AG09309 (cell line): ENCODE data around the gene LDLRAD2.
"Not testable (repeated sequence)": the region's sequence is repeated elsewhere in the genome, so short reads cannot be mapped to it uniquely, and the experiment has no call there.

Experiments used
- DNase-seq: peaks from one replicate; pipeline ENCODE4 v3.0.0-alpha.2; 2010; ENCODE audit warnings: low read depth
- H3K4me3 ChIP-seq: 2 replicates; pipeline ENCODE4 v1.5.1; 2011; ENCODE audit warnings: mild to moderate bottlenecking, low read depth, low read length, moderate library complexity; ENCODE audit not compliant: control insufficient read depth
- TF ChIP-seq, protein P1 (sequence below): IDR thresholded peaks from 2 replicates; pipeline ENCODE4 v1.5.1; 2011; ENCODE audit warnings: mild to moderate bottlenecking, low read depth, low read length, inconsistent platforms; ENCODE audit not compliant: insufficient read depth, control insufficient read depth; ENCODE audit errors: missing control alignments

Gene LDLRAD2, protein sequence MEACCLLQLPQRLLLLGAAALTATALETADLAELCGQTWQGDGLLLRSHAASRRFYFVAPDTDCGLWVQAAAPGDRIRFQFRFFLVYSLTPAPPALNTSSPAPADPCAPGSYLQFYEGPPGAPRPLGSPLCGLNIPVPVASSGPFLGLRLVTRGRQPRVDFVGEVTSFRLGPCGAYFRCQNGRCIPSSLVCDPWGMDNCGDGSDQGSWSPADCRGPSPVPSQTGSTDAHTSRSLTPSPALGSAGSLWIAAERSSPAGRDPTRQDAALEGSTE

DNA sequence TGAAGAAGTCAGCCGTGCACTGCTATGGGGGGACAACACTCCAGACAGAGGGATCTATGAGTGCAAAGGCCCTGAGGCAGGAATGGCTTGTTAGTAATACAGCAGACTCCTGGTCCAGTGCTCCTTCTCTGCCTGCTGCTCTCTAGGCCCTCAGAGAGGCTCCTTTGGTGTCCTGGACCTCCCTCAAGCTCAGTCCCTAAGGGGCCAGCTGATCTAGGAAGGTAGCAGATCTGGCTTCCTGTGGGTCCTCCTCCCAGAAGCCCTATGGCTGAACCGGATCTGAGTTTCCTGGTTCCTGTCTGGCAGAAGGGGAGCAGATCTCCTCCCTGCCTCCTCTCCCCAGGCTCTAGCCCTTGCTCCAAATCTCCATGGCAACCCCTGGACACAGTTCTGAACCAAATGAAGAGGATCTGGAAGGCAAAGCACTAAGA is at the start of gene LDLRAD2:
LDLRAD2 (plus strand) TSS at position 391 of the 431 bp plus-strand sequence. CDS start 187 bp downstream, outside the sequence.
- TF ChIP-seq, protein P1, sequence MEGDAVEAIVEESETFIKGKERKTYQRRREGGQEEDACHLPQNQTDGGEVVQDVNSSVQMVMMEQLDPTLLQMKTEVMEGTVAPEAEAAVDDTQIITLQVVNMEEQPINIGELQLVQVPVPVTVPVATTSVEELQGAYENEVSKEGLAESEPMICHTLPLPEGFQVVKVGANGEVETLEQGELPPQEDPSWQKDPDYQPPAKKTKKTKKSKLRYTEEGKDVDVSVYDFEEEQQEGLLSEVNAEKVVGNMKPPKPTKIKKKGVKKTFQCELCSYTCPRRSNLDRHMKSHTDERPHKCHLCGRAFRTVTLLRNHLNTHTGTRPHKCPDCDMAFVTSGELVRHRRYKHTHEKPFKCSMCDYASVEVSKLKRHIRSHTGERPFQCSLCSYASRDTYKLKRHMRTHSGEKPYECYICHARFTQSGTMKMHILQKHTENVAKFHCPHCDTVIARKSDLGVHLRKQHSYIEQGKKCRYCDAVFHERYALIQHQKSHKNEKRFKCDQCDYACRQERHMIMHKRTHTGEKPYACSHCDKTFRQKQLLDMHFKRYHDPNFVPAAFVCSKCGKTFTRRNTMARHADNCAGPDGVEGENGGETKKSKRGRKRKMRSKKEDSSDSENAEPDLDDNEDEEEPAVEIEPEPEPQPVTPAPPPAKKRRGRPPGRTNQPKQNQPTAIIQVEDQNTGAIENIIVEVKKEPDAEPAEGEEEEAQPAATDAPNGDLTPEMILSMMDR = no peak
- no peak for DNase-seq
- H3K4me3 ChIP-seq = no peak within 1 kb of the TSS

DNA sequence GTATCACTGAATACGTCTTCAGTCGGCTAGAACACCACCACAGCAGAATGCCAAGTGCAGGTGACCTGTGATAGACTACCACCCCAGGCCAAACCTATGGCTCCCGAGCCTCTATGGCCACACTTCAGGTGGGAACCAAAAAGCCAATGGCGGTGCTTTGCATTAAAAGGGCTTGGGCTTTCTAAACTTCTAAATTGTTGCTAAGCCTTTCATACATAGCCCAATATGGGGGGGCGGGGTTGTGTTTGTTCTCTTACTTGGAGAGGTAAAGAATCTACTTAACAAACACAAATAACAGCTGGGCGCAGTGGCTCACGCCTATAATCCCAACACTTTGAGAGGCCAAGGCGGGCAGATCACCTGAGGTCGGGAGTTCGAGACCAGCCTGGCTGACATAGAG is 48.8 kb upstream of the LDLRAD2 start:
- TF ChIP-seq, protein P1 = no peak
- no peak for DNase-seq
- no peak overlapping the region for H3K4me3 ChIP-seq

DNA sequence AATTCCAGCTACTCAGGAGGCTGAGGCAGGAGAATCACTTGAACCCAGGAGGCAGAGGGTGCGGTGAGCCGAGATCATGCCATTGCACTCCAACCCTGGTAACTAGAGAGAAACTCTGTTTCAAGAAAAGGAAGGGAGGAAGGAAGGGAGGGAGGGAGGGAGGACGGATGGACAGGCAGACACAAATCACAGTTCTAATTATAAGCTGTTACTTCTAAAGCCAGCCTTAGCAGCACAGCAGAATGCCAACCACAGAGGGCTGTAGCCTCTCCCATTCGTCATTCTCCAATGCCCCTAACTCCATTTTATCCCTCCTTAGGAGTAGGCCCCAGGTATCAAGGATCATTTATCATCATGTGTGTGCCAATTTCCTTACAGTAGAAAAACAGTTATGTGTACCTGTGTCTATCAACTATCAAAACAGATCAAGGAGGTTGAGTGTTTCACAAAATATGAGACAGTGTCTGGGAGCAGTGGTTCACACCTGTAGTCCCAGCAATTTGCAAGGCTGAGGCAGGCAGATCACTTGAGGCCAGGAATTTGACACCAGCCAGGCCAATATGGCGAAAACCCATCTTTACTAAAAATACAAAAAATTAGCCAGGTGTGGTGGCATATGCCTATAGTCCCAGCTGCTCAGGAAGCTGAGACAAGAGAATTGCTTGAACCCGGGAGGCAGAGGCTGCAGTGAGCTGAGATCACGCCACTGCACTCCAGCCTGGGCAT is 48.2 kb upstream of the LDLRAD2 start:
- TF ChIP-seq, protein P1 = no peak
- H3K4me3 ChIP-seq = no peak overlapping the region
- no peak for DNase-seq

DNA sequence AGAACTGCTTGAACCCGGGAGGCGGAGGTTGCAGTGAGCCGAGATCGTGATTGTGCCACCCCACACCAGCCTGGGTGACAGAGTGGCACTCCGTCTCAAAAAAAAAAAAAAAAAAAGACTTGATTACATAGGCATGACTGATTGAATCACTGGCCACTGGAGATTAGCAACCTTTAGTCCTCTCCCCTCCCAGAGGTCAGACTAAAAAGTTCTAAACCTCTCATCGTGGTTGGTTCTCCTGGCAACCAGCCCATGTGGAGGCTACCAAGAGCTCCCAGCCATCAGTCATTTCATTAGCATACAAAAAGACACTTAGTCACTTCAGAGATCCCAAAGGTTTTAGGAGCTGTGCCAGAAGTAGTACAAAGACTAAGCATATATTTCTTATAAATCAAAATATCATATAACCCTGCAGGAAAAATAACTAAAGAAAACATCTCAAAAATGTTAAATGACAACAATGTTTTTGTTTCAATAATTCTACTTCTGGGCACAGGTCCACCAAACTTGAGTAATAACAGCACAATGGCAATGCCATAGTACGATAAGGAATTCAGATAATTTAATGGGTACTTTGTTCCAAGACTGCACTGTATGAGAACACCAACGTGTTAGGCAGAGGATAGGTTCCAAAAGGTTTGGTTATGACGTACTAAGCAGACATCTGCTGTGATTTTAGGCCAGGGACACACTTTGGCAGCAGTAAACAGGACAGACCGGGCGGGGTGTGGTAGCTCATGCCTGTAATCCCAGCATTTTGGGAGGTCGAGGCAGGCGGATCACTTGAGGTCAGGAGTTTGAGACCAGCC is 47.2 kb upstream of the LDLRAD2 start:
- peak; percentile 82 for DNase-seq
- no peak overlapping the region for H3K4me3 ChIP-seq
- TF ChIP-seq, protein P1 = no peak

DNA sequence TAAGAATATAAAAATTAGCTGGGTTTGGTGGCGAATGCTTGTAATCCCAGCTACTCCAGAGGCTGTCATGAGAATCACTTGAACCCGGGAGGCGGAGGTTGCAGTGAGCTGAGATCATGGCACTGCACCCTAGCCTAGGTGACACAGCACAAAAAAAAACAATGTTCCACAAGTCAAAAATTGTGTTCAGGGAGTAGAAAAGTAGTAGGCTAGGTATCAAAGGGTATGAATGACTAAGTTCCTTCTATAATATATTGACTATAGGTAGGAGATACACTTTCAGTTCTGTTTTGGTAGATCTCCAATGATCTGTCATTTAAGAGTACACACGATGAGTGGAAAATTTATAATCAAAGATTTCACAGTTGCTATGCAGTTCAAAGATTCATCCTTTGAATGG is 45.9 kb upstream of the LDLRAD2 start:
- TF ChIP-seq, protein P1 = no peak
- DNase-seq = no peak
- H3K4me3 ChIP-seq = no peak overlapping the region

DNA sequence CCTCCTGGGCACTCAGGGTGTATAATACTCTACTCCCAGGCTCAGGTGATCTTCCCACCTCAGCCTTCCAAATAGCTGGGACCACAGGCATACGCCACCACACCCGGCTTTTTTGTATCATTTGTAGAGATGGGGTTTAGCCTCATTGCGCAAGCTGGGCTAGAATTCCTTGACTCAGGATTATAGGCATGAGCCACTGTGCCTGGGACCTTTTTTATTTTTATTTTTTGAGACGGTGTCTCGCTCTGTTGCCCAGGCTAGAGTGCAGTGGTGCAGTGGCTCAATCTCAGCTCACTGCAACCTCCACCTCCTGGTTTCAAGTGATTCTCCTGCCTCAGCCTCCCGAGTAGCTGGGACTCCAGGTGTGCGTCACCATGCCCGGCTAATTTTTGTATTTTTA is 45.0 kb upstream of the LDLRAD2 start:
- H3K4me3 ChIP-seq, DNase-seq: not testable (repeated sequence)
